HUDEP-2 (cell line): ENCODE measurements around the gene DCLK1.
"Not testable (repeated sequence)": the region's sequence is repeated elsewhere in the genome, so short reads cannot be mapped to it uniquely, and the experiment has no call there.

Experiments used
- DNase-seq, 76 experiments: peaks; one replicate each; lab custom pipeline; 2025; ENCODE audit not compliant: unreplicated experiment in 76 of 76; lab: John Stamatoyannopoulos, UW

DCLK1 gene

GRCh38 chr13:36088463-36088862 lies 42.7 kb downstream of the DCLK1 start:
- DNase-seq, result no peak

DNA sequence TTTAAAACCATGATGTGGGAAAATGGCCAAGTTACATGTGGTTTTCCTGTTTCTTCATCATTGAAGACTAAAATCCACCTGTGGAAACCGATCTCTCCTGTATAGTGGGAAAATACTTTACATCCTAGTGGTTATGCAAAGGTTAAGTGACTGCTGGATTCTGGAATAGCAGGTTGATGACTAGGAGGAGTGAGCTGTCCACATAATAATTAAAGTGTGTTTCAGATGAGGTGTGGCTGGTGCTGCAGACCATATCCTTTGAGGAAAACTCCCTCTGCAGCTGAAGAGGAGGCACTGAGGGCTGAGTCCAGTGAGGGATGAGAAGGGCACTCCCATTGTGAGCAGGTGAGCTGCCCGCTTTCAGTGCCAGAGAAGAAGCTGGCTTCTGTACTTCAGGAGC lies 43.2 kb downstream of the DCLK1 start:
- no peak for DNase-seq

- no peak for DNase-seq
These were observed 45.1 kb downstream of the DCLK1 start for GRCh38 chr13:36086117-36086516.

- no peak for DNase-seq
These were observed 47.1 kb downstream of the DCLK1 start for GRCh38 chr13:36084131-36084530.

DNA sequence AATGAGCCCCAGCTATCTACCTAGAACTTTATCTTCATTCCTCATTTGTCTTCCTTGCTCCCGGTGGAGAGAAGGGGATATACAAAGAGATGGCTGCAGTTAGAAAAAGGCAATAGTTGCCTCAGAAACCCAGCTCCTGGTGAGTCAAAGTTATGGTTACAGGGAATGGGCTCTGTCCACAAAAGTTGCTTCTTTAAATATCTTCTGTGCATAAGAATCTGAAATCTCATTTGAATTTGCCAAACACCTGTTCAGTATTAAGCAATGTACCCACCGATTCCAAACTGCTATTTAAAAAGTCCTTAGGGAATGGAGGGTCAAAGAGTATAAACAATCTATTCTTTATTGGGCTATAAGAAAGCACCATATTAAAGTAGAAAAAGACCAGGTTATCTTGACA lies 48.4 kb downstream of the DCLK1 start:
- no peak for DNase-seq

DNA sequence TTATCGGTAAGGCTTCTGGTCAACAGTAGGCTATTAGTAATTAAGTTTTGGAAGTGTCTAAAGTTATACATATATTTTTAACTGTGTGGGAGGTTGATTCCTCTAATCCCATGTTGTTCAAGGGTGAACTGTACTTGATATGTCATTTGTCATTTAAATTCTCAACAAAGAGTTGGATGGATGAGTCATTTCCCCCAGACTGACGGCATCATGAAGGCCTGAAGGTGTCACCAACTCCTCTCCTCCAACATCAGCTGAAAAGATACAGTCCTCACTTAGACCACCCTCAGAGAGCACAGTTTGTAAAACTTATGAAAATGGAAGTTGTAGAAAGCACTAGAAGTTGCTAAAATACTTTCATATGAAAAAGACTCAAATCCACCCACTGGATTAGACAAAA lies 48.8 kb downstream of the DCLK1 start:
- no peak for DNase-seq

GRCh38 chr13:36076211-36076610 lies 55.0 kb downstream of the DCLK1 start:
- DNase-seq, result no peak

DNA sequence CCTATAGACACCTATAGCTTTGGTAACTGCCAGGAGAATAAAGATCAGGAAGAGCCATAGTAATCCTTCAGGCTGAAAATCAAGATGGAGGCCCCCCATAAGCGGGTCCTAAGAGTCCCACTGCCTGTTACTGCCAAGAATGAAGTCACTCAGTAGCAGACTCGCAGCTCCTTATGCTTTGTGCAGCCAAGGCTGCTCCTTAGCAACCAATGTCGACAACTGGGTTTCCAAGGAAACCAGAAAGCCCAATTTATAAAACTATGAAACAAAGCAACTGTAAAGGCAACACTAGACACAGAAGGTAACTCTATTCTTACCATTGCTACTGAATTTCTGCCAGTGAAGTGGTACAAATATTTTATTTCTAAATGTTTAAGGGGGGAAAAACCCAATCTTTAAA lies 56.5 kb downstream of the DCLK1 start:
- DNase-seq, result no peak

DNA sequence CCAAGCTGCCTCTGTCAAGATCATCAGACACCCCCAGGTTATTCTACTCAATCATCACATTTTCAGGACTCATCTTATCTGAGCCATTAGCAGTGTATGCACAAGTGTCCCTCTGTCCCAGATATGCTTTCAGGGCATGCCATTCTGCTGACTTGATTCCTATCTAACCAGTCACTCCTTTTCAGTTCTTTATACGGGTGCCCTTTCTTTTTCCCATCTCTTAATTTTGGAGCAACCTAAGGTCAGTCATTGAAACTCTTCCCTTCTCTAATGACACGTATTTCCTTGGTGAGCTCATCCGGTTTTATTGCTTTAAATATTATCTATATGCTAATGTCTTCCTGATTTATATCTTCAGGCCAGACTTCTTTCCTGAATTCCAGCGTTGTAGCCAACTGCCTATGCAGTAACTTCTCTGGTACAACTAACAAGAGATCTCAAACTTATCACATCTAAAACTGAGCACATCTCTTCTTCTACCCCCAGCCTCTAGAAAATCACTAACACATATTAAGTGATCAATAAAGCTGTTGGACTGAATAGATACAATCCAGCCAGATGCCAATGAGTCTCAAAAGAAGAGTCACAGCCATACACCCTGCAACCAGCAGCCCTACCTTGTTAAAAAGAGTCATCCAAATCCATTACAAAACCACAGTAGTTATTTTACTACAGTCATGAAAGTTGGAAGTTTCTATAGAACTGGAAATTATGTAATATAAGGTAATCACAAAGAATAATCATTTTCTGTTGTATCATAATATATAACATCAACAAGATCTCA lies 58.8 kb downstream of the DCLK1 start:
- DNase-seq, result no peak

DNA sequence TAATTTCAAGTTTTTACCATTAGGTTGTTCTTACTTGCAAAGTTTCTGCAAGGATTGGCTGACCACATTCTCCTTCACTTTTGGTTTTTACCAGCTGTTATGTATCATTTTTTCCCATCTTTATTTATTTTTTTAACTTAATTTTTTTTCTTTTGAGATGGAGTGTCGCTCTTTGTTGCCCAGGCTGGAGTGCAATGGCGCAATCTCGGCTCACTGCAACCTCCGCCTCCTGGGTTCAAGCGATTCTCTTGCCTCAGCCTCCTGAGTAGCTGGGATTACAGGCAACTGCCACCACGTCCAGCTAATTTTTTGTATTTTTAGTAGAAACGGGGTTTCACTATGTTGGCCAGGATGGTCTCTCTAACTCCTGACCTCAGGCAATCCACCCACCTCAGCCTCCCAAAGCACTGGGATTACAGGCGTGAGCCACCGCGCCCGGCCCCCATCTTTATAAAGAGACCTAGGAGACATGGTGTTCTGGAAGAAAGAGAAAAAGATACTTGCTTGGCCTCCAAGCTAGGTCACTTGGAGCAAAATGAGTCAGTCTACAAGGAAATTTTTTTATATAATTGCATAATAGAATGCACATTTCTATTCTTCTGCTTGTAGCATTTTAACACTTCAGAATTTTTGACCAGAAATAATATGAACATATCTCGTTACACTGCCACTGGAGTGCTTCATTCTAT lies 60.5 kb downstream of the DCLK1 start:
- DNase-seq, result not testable (repeated sequence)

GRCh38 chr13:36069881-36070366 lies 61.3 kb downstream of the DCLK1 start:
- DNase-seq, result no peak

- no peak for DNase-seq
These were observed 62.2 kb downstream of the DCLK1 start for GRCh38 chr13:36068991-36069390.

GRCh38 chr13:36068566-36068965 lies 62.6 kb downstream of the DCLK1 start:
- no peak for DNase-seq

DNA sequence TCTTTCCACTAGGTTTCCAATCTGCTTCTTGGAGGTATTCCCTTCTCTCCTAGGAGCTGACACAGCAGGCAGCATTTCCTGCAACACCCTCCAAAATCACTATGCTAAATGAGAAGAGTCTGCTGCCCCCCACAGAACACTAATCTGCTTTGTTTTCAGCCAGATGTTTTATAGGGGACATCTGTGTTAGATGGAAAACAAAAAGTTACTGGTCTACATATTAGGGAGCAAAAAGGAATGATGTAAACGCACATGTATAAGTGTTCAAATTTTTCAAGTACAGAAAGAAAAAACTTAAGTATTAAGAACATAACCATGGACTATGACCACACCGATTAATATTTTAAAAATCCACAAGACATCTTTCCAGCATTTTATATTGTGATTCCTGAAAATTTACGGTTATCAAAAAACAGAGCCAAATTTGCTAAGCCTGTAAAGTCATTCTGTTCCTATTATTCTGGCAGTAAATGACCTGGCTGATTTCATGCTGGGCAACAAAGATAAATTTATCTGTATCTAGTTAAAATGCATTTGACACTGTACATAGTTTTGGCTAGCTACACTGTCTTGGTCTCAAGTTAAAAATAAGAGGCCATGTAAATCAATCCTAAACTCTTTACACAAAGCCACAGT lies 63.3 kb downstream of the DCLK1 start:
- no peak for DNase-seq

DNA sequence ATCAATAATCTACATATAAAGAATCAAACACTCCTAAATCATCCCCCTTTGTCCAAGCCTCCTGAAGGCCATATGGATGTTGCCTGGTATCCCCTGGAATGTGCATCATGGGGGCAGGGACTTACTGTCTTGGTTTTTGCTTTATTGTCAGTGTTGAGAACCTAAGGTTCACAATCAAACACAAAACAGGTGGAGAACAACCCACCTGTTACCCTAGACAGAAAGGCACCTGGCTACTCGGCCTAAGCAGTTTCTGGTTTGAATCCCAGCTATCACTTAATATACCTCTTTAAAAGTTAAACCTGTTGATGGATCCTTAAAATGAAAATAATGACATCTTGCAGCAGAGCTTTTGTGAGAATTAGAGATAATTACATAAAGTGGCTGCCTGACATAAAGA lies 68.9 kb downstream of the DCLK1 start:
- no peak for DNase-seq

DNA sequence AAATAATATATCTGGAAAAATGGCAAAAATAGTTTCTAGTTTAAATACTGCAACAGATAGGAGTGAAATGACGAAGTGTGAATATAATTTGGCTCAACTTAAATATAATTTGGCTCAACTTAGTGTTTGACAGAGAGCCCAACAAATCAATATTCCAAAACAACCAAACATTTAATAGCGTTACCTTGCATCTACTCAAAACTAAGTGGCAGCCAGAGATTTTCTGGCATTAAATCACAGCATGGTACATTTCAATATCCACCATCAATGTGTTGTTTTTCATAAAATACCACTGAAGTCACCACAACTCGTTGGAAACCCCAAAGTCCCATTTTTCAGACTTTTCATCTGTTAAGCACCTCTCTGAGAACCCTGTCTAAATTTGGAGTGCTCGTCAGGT lies 69.6 kb downstream of the DCLK1 start:
- DNase-seq, result no peak

GRCh38 chr13:36061054-36061453 lies 70.1 kb downstream of the DCLK1 start:
- no peak for DNase-seq

- no peak for DNase-seq
These were observed 71.9 kb downstream of the DCLK1 start for GRCh38 chr13:36059321-36059720.

GRCh38 chr13:36058116-36058515 lies 73.1 kb downstream of the DCLK1 start:
- no peak for DNase-seq

DNA sequence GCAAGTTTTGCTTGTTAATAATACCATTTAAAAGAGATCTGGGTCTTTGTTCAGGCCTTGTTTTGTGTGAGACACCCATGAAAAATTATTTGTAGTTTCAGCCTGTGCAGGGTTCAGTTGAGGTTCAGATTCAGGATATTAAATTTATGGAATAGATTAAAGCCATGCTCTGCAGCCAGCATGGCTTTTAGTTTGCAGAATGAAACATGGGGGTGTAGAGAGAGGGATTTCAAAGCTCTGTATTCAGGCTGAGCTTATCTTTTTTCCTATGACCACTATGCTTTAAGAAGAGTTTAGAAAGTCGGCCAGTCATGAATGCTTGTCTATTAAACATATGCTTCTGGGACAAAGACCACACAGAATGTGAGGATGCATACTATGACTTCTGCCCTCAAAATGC lies 73.6 kb downstream of the DCLK1 start:
- no peak for DNase-seq

GRCh38 chr13:36057041-36057440 lies 74.1 kb downstream of the DCLK1 start:
- DNase-seq, result no peak

GRCh38 chr13:36055366-36055765 lies 75.8 kb downstream of the DCLK1 start:
- DNase-seq, result no peak
